Ishikawa (cell line): Measurements from ENCODE around the gene ZFR2.

Experiments used
- EP300 ChIP-seq: IDR thresholded peaks from 2 replicates; pipeline ENCODE4 v1.6.1; 2012; ENCODE audit warnings: borderline replicate concordance
- FOXM1 ChIP-seq: IDR thresholded peaks from 2 replicates; pipeline ENCODE4 v1.6.1; 2012; ENCODE audit warnings: low read depth, borderline replicate concordance
- TF ChIP-seq, protein P1 (sequence below): IDR thresholded peaks from 2 replicates; pipeline ENCODE4 v1.6.1; 2012

DNA sequence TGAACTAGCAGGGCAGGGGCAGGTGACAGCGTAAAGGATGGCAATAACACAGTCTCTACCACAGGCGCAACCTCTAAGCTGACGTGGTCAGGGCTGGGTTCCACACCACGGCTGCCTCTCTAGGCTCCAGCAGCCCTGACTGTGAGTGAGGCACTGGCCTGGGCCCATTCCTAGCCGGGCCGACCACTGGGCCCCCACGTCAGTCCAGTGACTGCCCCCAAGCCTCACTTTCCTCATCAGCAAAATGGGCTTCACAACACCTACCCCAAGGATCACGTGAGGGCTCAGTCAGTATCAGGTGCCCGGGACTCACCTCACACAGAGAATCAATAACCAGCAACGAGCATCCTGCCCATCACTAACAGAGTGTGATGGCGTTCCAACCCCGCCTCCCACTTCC lies 5.2 kb downstream of the ZFR2 start:
- TF ChIP-seq, protein P1, sequence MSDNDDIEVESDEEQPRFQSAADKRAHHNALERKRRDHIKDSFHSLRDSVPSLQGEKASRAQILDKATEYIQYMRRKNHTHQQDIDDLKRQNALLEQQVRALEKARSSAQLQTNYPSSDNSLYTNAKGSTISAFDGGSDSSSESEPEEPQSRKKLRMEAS: no peak
- TF ChIP-seq EP300 (no peak), FOXM1 (no peak)
